ENCODE results near the gene SGO2.

GRCh38 chr2:200586644-200586975 is 60.6 kb downstream of the SGO2 start:
- TF ChIP-seq EZH2 (IDR thresholded peaks at IDR 0.05; ENCODE audit: borderline replicate concordance, insufficient read depth, low read depth, low read length, poor library complexity, severe bottlenecking) = no peak
- TF ChIP-seq, protein P1, sequence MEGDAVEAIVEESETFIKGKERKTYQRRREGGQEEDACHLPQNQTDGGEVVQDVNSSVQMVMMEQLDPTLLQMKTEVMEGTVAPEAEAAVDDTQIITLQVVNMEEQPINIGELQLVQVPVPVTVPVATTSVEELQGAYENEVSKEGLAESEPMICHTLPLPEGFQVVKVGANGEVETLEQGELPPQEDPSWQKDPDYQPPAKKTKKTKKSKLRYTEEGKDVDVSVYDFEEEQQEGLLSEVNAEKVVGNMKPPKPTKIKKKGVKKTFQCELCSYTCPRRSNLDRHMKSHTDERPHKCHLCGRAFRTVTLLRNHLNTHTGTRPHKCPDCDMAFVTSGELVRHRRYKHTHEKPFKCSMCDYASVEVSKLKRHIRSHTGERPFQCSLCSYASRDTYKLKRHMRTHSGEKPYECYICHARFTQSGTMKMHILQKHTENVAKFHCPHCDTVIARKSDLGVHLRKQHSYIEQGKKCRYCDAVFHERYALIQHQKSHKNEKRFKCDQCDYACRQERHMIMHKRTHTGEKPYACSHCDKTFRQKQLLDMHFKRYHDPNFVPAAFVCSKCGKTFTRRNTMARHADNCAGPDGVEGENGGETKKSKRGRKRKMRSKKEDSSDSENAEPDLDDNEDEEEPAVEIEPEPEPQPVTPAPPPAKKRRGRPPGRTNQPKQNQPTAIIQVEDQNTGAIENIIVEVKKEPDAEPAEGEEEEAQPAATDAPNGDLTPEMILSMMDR (IDR thresholded peaks at IDR 0.05) = no peak
